Muscle of leg (tissue), 11 donors: ENCODE measurements around the gene FSTL4. TPM values are rescaled to one million over a fixed set of nuclear protein-coding genes. Genes with fewer than 3 reads are reported as not detected.

Source experiments
- DNase-seq: peaks from one replicate; pipeline ENCODE4 v3.0.0; 2013
- H3K27ac ChIP-seq: one replicate; pipeline ENCODE4 v1.5.1; 2013; ENCODE audit warnings: mild to moderate bottlenecking, low read length, control low read depth
- H3K27me3 ChIP-seq: one replicate; pipeline ENCODE4 v1.6.1; 2013; ENCODE audit warnings: low read length; ENCODE audit not compliant: control insufficient read depth, insufficient read depth
- H3K36me3 ChIP-seq: one replicate; pipeline ENCODE4 v1.6.1; 2013; ENCODE audit warnings: low read length; ENCODE audit not compliant: control insufficient read depth, insufficient read depth
- H3K4me1 ChIP-seq: one replicate; pipeline ENCODE4 v1.6.1; 2013; ENCODE audit warnings: low read length; ENCODE audit not compliant: control insufficient read depth, insufficient read depth
- H3K4me3 ChIP-seq: one replicate; pipeline ENCODE4 v1.5.1; 2013; ENCODE audit warnings: low read length, control low read depth
- H3K9me3 ChIP-seq: replicated peaks from 2 replicates; pipeline ENCODE4 v1.6.1; 2013; ENCODE audit warnings: low read depth, low read length; ENCODE audit not compliant: control insufficient read depth
- WGBS: methylation state at CpG from one replicate; pipeline ENCODE4 v1.1.5; 2013; ENCODE audit warnings: missing lambda C conversion rate; ENCODE audit not compliant: insufficient coverage; 5-methylcytosine and 5-hydroxymethylcytosine counted together
- polyA plus RNA-seq, 8 donors: library from polyadenylated mRNA; unstranded; fragments of 120-200 nt; gene quantifications; one replicate each; pipeline versions ENCODE4 v1.2.1 to v1.2.3, GENCODE V29; 2013; ENCODE audit warnings: inconsistent platforms in 1 of 8, low replicate concordance in 1 of 8; ENCODE audit not compliant: insufficient read length in 8 of 8, insufficient read depth in 1 of 8
- total RNA-seq: library from RNA; stranded (reverse); fragments of 120-200 nt; gene quantifications from one replicate; pipeline ENCODE4 v1.2.4, GENCODE V29; 2013

Gene FSTL4
- total and polyA plus RNA-seq, 9 donors = 0.68 to 1.8 (median 1.3) TPM

DNA sequence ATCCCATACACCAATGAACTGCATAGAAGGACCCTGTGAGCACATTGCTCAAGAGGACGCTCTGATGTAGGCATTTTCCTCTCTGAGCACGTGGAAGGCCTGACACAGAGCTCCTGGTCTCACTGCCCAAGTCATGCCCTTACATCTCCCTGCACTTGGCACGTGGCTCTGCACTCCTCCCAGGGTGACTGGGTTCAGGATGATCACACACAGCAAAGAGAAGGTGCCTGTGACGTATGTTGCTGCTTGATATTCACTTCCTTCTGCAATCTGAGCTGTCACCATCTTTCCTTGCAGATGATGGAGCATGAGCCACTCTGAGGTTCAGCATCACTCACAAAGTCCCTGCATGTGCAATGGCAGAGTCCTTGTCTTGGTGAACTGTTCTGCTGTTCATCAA, 125.2 kb downstream of the FSTL4 start:
- DNase-seq = no peak
- Histone ChIP-seq H3K27ac (no peak overlapping the region), H3K4me3 (no peak overlapping the region), H3K36me3 (no peaks in the 10 kb centered on the region), H3K9me3 (peaks cover 3% of the 10 kb centered on the region), H3K4me1 (no peaks in the 10 kb centered on the region), H3K27me3 (peaks cover 2% of the 10 kb centered on the region)
- WGBS = 59% methylated on average over 3 of the region's 4 CpGs

DNA sequence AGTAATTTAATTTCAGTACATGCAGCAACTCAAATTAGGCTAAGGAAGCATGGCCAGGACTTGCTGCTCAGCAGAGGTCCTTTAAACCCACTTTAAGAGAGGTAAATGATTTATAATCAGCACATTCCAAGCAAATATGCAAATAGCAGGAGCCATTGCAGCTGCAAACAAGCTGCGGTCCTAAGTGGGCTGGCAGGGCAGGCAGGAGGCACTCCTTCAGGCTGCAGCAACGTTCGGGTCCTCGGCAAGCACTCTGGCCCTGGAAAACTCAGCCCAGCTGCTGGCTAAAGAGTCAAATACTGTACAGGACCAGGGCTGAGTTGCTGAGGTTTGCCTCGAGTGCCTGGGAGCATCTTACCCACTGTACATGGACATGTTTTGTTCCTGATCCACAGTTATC, 126.9 kb downstream of the FSTL4 start:
- Histone ChIP-seq H3K27ac (no peak overlapping the region), H3K9me3 (no peaks in the 10 kb centered on the region), H3K36me3 (no peaks in the 10 kb centered on the region), H3K27me3 (peaks cover 2% of the 10 kb centered on the region), H3K4me3 (no peak overlapping the region), H3K4me1 (no peaks in the 10 kb centered on the region)
- no peak for DNase-seq
- 30% methylated on average over 5 of the region's 5 CpGs for WGBS

DNA sequence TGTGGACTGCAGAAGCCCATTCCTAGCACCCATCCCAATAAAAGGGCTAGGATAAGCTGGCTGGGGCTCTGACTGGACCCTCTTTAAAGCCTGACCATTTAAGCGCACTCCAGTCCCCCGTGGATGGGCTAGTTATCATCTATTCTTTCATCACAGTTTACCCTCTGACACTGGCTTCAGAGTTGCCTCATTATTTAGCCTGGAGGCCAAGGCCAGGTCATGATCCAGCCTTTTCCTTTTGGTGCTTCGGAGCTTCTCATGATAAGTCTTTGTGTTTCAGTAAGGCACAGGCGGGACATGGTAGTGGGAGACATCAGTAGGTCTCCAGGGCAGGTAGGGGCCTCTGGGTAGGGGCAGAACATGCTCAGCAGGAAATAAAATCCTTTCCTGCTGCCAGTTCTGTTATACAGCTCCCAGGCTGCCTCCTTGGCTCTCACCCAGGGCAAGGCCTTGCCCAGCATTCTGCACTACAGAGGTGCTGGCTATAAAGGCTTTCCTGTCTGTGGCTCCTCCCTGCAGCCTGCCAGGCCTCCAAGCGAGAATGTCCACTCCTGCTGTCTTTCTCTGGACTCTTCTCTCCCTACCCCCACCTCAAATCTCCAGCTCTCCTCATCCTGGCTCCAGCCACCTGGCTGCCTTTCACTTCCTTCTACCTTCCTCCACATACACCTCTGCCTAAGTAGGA, 128.8 kb downstream of the FSTL4 start:
- Histone ChIP-seq H3K27ac (no peak overlapping the region), H3K4me3 (no peak overlapping the region), H3K27me3 (peaks cover 2% of the 10 kb centered on the region), H3K4me1 (no peaks in the 10 kb centered on the region), H3K36me3 (no peaks in the 10 kb centered on the region), H3K9me3 (no peaks in the 10 kb centered on the region)
- WGBS = 67% methylated on average over 4 of the region's 5 CpGs
- DNase-seq = no peak

DNA sequence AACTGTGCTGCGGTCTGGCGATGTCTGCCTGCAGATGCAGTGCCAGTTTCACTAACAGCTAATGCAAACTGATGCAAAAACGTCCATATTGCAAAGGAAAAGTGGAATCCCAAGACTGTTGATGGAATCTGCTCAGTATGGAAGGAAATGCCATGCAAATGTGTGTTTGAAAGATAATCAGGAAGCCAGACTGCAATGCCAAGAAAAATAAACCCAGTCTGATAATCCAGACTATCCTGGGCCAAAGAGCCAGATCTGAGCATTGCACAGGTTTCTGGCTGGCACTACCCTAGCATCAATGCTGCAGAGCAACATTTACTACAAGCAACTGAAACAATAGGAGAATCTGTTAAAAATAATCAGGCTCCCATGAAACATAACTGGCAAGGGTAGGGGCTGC, 130.3 kb downstream of the FSTL4 start:
- H3K4me1 ChIP-seq = no peaks in the 10 kb centered on the region
- 80% methylated on average over 3 of the region's 3 CpGs for WGBS
- no peaks in the 10 kb centered on the region for H3K9me3 ChIP-seq
- DNase-seq = no peak
- H3K27ac ChIP-seq = no peak overlapping the region
- H3K36me3 ChIP-seq = no peaks in the 10 kb centered on the region
- H3K27me3 ChIP-seq = peaks cover 2% of the 10 kb centered on the region
- H3K4me3 ChIP-seq = no peak overlapping the region

DNA sequence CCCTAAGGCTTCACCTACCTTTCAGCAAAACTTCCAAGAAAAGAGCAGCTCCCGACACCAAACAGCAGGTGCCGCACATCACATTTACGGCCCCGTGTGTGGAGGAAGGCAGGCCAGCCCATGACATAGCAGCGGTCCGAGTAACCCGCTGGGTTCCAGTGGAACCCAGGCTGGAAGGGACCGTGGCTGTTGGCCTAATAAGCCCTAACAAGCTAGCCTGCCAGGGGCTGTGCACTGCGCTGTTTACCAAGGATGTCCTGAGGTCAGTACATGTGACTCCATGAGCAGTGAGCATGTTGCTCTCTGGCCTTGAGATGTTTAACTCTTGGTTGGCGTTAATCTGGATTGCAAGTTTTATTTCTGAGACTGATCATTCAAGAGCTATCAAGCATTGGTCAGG, 131.5 kb downstream of the FSTL4 start:
- Histone ChIP-seq H3K9me3 (no peaks in the 10 kb centered on the region), H3K4me1 (no peaks in the 10 kb centered on the region), H3K4me3 (no peak overlapping the region), H3K27ac (no peak overlapping the region), H3K36me3 (no peaks in the 10 kb centered on the region), H3K27me3 (peaks cover 2% of the 10 kb centered on the region)
- DNase-seq = no peak
- WGBS = 77% methylated on average over 8 of the region's 10 CpGs

DNA sequence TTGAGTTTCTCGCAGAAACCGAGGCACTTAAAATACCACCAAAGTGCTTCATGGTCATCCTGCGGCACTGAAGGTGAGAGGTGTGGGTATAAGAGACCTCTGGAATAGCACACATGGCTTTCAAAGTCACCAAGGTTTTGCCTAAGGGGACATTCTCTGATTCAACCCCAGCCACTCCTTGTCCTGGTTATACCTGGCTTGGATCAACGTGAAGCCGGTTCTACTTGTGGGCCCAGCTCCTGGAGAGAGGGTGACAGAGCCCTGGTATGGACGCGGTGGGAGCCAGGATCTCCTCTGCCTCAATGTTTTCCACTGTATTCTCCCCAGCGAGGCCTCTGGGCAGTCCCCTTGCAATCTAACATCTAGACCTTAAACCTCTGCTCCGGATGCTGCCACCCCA, 132.0 kb downstream of the FSTL4 start:
- no peak for DNase-seq
- 83% methylated on average over 3 of the region's 9 CpGs for WGBS

DNA sequence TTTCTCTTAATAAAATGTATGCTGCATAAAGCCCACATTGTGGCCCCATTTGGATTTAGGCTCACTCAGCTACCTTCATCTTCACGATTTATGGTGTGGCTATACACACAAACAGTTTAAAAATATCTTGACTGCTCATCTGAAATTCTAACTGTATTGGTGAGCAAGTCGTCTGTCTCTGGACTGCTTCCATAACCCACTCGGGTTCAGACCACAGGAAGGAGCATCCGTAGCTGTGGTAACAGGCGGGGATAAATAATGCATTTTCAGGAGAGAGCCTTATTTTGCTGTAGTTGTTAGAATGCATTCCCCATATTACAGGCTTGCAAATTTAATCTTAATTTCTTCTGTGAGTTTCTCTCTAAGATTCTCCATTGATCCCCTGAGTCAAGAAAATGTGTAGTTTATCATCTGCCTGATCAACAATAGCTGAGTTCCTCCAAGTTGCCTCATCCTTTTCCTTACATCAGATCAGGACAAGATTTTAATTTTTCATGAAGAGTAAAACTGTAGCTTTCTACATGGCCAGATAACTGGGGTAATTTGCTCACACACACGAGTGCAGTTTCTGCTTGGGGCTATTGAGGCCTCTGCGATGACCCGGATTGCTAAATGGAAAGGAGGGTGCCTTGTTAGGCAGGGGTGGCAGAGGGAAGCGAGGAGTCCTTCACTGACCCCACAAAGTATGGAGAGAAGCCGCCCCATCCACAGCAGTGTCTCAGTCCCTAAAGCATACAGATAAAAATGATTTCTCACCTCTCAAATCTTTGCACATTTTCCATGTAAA, 133.9 kb downstream of the FSTL4 start:
- Histone ChIP-seq H3K9me3 (no peaks in the 10 kb centered on the region), H3K36me3 (no peaks in the 10 kb centered on the region), H3K27ac (no peak overlapping the region), H3K27me3 (peaks cover 2% of the 10 kb centered on the region), H3K4me1 (no peaks in the 10 kb centered on the region), H3K4me3 (no peak overlapping the region)
- DNase-seq = peak; percentile 68
- WGBS = 65% methylated on average over 2 of the region's 10 CpGs

More for the DNA sequence above, 132.0 kb downstream of the FSTL4 start:
- H3K4me1 ChIP-seq = no peaks in the 10 kb centered on the region
- H3K9me3 ChIP-seq = no peaks in the 10 kb centered on the region
- no peak overlapping the region for H3K4me3 ChIP-seq
- no peaks in the 10 kb centered on the region for H3K36me3 ChIP-seq
- peaks cover 2% of the 10 kb centered on the region for H3K27me3 ChIP-seq
- no peak overlapping the region for H3K27ac ChIP-seq

DNA sequence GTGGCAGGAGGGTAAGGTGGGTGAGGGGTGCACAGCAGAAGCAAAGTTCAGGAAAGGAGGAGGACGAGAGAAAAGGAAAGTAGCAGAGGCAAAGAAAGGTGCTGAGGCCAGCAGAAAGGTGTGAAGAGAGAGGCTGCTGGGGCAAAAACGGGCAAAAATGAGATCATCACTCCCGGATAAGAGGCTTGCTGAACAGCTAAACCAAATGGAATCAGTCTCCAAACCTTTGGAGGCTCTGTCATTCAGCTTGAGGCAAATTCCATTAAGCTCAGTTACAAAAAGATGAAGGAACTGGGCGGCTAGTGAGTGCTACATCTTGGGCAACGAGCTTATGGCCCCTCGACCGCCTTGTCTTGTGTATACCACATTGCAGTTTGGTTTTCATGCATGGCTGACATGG, 136.4 kb downstream of the FSTL4 start:
- peaks cover 2% of the 10 kb centered on the region for H3K27me3 ChIP-seq
- no peaks in the 10 kb centered on the region for H3K9me3 ChIP-seq
- no peak for DNase-seq
- H3K4me1 ChIP-seq = no peaks in the 10 kb centered on the region
- 84% methylated on average over 7 of the region's 7 CpGs for WGBS
- no peak overlapping the region for H3K4me3 ChIP-seq
- no peak overlapping the region for H3K27ac ChIP-seq
- no peaks in the 10 kb centered on the region for H3K36me3 ChIP-seq

DNA sequence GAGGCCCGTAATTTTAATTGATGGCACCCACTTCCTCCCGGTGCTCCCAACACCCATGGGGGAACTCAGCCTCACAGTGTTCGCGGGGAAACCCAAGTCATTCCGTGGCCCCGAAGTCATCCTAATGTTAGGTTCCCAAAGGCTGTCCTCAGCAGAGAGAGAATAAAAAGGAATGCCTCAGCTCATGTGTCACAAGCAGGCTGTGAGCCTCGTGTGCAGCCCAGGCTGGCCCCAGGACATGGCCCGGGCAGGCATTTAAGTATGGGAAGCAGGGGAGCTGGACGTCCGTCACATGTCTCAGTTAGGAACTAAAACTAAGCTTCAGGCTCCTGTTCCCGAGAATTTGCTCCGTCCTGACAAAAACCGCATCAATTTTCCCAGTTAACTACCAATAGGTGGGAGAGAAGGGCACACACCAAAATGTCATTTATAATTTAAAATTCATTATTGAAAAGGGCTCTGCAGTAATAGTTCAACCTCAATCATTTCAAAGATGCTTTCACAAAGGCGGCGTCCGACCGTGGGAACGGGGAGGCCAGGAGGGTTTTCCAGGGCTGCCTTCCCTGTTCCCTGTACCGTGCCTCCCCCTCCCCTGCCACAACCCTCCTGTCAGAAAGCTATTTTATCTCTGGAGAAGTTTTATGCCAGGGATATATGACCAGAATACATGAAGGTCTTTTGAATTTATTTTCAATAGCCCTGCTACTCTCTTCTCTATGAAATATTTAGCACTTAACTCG, 137.3 kb downstream of the FSTL4 start:
- H3K9me3 ChIP-seq = no peaks in the 10 kb centered on the region
- no peak overlapping the region for H3K27ac ChIP-seq
- H3K27me3 ChIP-seq = peaks cover 2% of the 10 kb centered on the region
- H3K4me1 ChIP-seq = no peaks in the 10 kb centered on the region
- no peak overlapping the region for H3K4me3 ChIP-seq
- DNase-seq = no peak
- no peaks in the 10 kb centered on the region for H3K36me3 ChIP-seq
- WGBS = 34% methylated on average over 8 of the region's 20 CpGs

DNA sequence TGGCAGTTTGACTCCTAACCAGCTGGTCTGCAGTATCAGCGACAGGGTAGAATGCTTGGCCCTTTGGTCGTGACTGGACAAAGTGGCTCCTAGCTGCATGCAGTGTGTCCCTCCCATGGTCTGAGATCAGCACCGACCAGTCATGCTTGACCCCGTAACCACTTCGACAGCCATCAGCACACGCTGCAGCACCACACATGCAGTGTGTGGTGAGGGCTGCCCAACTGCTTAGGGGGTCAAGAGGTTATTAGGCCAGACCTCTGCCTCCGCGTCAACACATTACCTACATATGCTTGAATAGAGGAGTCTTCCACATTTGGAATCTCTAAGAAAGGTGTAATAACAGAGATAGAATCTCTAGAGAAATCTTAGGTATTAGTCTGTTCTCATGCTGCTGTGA, 139.1 kb downstream of the FSTL4 start:
- Histone ChIP-seq H3K27ac (no peak overlapping the region), H3K4me3 (no peak overlapping the region), H3K36me3 (no peaks in the 10 kb centered on the region), H3K9me3 (no peaks in the 10 kb centered on the region), H3K4me1 (no peaks in the 10 kb centered on the region), H3K27me3 (peaks cover 2% of the 10 kb centered on the region)
- 69% methylated on average over 3 of the region's 8 CpGs for whole genome bisulfite sequencing
- DNase-seq = no peak
